Stimulated activated CD8-positive, alpha-beta memory T cell treated with anti-CD3 and anti-CD28 coated beads, Interleukin-4, amount 100 ng/mL, for 24 hours (primary cell): Measurements from ENCODE around the gene GON4L.
A peak's percentile ranks its signal among the peaks of the same experiment; 100 is the strongest.
"Not testable (repeated sequence)": the region's sequence is repeated elsewhere in the genome, so short reads cannot be mapped to it uniquely, and the experiment has no call there.

Source experiments
- DNase-seq: peaks from one replicate; pipeline ENCODE4 v3.0.0-alpha.2; 2020; ENCODE audit warnings: low read depth

The GON4L gene

GRCh38 chr1:155856975-155857930, at the start of gene GON4L:
Gene GON4L, minus strand, starts transcription at chr1:155857214. Its CDS starts 3,434 bp downstream, at chr1:155853780.
- peak; percentile 85 for DNase-seq

DNA sequence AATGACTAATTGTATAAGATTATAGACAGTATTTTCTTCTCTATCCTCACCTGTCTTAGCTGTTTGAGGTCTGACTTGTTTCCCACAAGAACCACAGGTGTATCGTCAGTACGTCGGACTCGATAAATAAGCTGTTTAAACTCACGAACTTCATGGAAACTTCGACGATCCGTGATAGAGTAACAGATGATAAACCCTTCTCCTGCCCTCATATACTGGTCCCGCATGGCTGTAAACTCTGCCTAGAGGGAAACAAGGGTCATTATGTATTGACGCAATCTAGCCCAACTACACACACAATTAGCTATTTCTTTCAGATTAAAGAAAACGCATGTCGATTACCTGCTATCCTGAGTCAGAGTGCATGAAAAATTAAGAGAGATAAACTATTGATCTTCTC, 47.2 kb upstream of the GON4L start:
- no peak for DNase-seq

DNA sequence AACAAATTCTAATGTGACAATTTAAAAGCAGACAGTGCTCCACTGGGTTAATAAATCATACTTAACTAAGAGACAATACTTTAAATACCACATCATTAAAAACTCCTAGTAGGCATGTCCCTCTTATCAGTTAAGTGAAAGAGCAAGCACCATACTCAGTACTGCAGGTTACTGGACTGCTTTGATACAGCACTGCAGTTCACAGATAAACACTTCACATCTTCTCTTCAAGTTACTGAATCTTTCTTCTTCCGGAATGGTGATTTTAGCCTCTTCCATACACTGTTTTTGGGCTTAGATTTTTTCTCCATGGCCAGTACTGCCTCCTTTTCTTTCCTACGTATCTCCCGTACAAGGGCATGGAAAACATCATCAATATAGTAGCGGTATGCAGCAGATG, 43.1 kb upstream of the GON4L start:
- DNase-seq = no peak

DNA sequence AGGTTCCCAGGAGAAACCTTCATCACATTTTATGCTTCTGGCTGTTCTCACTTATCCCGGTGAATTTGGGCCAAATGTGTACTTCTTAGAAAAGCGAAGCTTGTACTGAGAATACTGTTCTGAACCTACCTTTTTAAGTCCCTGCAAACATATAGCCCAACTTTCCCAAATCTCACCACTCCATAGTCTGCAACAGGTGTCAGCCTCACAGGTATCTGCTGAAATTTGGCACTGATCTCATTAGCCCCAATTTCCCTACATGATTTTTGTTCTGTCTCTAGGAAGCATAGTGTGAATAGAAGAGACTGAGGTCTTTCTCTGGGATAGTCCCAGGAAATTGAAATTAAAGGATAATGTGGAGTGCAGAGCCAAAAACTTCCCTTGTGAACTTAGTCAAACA, 42.7 kb upstream of the GON4L start:
- no peak for DNase-seq

DNA sequence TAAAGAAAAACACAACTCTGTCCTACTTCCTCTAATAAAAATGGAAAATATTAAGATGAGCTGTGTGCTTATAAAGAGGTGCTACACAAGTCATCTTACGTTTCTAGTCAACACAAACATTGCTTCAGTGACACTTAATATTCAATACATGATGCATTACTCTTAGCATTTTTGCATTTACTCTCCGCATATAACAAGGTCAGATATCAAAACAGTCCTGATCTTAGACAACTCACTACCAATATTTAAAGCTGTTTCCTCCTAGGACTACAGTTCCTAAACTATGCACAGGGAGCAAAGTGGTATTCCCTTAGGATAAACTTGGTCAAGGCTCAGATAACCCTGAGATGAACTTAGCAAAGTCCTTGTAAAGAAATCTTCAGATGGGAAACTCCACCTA, 41.9 kb upstream of the GON4L start:
- DNase-seq = no peak

- DNase-seq = no peak
Observed at GRCh38 chr1:155897746-155898145, 40.7 kb upstream of the GON4L start.

DNA sequence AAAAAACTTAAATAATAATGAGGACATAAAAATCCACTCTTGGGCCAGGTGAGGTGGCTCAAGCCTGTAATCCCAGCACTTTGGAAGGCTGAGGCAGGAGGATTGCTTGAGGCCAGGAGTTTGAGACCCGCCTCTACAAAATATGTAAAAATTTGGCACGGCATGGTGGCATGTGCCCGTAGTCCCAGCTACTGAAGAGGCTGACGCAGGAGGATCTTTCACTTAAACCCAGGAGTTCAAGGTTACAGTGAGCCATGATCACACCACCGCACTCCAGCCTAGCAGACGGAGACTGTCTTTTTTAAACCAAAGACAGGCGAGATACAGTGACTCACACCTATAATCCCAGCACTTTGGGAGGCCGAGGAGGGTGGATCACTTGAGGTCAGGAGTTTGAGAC, 39.5 kb upstream of the GON4L start:
- not testable (repeated sequence) for DNase-seq

GRCh38 chr1:155895617-155896016, 38.6 kb upstream of the GON4L start:
- DNase-seq = not testable (repeated sequence)

GRCh38 chr1:155893389-155894142, 36.6 kb upstream of the GON4L start:
- no peak for DNase-seq

DNA sequence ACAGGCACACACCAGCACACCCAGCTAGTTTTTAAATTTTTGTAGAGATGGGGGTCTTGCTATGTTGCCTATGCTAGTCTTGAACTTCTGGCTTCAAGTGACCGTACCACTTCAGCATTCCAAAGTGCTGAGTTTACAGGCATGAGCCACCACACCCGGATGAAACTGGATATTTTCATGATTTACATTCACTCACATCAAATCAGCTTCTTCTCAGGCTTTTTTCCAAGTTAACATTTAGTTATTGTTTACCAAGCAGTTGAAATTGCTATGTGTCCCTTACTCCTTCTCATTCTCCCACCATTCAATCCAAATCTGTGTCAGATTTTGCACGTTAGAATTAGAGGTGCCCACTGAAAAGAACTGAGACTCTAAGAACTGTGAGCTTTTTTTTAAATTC, 35.8 kb upstream of the GON4L start:
- DNase-seq = no peak

GRCh38 chr1:155890251-155890650, 33.2 kb upstream of the GON4L start:
- no peak for DNase-seq

- no peak for DNase-seq
Observed at GRCh38 chr1:155889566-155889965, 32.6 kb upstream of the GON4L start.

DNA sequence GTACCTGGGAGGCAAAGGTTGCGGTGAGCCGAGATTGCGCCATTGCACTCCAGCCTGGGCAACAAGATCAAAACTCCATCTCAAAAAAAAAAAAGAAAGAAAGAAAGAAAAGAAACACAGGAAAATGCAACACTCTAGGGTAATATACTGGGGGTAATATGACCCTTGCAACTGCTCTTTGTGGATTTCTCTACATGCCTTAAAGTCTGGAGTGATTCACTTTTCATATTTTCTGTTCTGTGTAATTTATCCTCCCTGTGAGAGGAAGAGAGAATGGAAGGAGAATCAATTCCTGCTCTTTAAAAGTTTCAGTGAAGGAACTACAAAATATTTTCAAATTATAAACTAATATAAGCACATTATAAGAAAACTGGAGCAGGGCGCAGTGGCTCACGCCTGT, 31.5 kb upstream of the GON4L start:
- DNase-seq = no peak

DNA sequence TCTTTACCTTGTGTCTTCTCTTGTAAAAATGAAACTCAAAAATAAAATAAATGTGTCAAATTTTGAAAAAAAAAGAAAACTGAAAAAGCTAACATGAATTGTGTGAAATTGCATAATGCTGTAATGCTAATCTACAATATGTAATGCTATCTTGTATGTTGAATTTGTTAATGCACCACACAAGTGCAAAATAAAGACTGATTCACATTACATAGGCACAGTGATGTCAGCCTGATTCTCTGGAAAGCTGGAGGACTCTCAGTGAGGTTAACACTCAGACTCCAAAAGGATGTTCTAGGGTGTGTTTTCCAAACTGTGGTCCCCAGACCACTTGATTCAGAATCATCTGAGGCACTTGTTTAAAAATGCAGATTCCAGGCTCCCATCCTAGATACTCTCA, 28.0 kb upstream of the GON4L start:
- DNase-seq = no peak

DNA sequence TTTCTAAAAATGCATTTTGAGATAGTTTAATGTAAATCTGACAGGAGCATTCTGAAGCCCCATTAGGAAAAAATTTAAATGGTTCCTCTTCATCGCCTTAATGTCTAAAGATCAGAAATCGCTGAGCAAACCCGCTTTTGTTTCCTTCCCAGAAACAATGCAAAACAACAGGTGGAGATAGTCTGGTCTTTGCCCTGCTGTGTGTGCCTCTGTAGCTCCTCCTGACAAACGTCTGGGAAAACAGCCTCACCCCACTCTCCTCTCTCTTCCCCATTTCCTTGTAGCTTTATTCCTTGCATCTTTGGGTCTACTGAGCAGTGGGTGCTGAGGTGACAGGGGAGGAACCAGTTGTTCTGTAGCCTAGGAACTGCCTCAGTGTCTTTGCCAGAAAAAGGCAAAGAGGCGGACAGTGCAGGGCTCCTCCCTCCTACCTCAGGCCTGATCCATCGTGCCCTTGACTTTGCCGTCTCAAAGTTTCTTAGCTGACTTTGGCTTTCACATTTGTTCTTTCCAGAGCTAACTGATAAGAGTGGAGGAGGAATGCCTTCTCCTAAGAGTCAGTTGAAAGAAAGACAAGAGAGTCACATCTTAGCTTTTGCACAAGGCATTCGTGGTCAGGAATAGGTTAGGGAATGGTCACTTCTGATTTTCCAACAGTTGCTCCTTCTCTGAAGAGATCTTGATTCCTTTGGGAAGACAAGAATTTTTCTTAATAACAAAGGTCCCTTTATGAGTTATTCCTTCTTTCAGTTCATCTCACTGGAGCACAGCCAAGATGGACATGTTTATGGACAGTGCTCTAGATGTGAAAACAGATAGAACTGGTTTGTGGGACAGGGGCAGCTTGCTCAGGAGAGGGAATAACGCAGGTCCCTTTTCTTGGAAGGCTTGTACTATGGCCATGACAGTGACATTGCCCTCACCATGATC, 27.3 kb upstream of the GON4L start:
- no peak for DNase-seq

DNA sequence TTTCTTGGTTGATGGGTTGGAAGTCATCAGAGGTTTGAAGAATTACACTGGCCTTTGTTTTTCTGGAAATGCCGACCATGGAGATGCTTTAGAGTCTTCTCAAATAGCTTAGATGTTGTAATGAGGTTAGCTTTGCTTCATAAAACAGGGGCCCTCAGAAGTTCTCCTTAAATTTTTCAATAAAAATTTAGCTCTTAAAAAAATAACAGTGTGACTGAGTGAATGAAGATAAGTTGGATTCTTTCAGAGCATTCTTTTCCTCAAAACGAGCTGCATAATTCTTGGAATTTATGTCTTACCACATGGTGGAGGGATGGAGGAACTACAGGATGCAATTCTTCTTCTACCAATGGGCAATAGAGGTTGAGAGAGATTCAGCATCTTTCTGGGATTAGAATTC, 25.8 kb upstream of the GON4L start:
- no peak for DNase-seq

DNA sequence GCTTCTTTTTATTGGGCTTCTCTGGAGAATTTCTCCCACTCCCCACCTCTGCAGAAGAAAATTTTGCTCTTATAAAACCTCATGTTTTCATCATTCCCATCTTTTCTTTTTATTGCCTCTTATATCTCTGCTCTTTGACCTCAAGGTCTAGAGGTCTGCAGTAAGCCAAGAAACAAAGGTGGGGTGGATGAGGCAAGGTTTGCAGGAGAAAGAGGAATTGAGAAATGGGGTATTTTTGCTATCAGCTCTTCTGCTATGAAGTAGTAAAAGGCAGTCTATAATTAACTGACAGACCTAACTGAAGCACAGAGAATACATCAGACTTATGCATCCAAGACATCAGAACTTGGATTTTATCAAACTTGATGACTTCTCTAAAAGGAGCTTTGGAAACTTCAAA, 25.2 kb upstream of the GON4L start:
- no peak for DNase-seq

DNA sequence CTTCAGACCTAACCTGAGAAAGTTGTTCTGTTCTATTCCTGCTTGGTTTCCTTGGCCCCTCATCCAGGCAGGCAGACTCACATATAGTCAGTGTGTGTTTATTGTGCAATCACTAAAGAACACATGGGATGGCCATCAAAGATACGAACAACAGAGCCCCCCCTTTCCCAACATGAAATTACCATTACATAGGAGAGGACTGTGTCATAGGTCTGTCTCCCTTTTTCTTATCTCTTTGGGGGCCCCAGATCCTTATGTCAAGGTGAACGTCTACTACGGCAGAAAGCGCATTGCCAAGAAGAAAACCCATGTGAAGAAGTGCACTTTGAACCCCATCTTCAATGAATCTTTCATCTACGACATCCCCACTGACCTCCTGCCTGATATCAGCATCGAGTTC, 23.9 kb upstream of the GON4L start:
- no peak for DNase-seq

DNA sequence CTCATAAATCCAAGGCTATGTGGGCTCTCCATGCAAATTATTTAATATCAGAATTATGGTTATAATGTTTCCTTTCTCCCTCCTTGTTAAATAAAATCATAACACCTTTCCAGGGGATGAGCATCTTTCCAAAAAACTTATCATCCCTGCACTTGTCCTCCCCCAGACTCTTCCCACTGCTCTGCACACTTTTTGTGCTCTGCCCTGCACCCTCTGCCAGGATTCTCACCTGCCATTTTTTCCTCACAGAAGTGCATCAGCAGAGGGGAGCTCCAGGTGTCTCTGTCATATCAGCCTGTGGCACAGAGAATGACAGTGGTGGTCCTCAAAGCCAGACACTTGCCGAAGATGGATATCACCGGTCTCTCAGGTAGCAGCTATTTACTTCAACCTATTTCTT, 23.2 kb upstream of the GON4L start:
- no peak for DNase-seq

- no peak for DNase-seq
Observed at GRCh38 chr1:155877945-155878344, 20.9 kb upstream of the GON4L start.

DNA sequence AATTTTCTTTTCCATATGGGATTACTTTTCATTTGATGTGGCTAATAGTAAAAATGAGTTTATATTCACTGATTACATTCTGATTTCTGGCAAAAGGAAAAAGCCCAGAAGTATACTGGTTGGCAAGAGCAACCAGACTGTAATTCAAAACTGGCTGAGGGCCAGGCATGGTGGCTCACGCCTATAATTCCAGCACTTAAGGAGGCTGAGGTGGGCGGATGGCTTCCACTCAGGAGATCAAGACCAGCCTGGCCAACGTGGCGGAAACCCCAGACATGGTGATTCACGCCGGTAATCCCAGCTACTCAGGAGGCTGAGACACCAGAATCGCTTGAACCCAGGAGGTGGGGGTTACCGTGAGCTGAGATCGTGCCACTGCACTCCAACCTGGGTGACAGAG, 16.8 kb upstream of the GON4L start:
- DNase-seq = no peak

DNA sequence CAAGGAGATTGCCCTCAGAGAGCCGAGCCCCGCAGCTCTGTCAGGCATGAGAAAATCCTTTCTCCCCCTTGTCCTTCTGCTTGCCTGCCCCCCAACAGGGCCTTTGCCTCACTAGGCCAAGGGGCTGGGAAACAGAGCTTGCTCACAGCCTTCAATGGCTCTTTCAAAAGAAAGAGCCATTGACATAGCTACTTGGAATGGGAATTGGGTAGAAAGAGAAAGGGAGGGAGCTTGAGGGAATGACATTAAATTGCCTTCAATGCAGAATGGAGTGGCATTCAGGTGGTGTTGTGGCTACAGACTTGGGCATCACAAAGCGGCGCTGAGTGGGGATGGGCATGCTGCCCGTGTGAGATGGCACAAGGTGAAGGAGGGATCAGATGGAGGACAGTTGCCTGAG, 15.5 kb upstream of the GON4L start:
- DNase-seq = no peak
